WI38 (cell line): ENCODE measurements around the gene IER2.
A peak's percentile ranks its signal among the peaks of the same experiment; 100 is the strongest.
"Not testable (repeated sequence)": the region's sequence is repeated elsewhere in the genome, so short reads cannot be mapped to it uniquely, and the experiment has no call there.

Experiments used
- H3K4me3 ChIP-seq: 2 replicates; pipeline ENCODE4 v1.5.1; 2011; ENCODE audit warnings: low read depth, mild to moderate bottlenecking, control low read depth, low read length
- TF ChIP-seq, protein P1 (sequence below): IDR thresholded peaks from 2 replicates; pipeline ENCODE4 v1.5.1; 2012; ENCODE audit warnings: low read depth, mild to moderate bottlenecking, control low read depth, low read length

The IER2 gene

GRCh38 chr19:13163609-13164342 lies 13.6 kb downstream of the IER2 start:
- H3K4me3 ChIP-seq, result peak overlapping the region; percentile 44
- TF ChIP-seq, protein P1, sequence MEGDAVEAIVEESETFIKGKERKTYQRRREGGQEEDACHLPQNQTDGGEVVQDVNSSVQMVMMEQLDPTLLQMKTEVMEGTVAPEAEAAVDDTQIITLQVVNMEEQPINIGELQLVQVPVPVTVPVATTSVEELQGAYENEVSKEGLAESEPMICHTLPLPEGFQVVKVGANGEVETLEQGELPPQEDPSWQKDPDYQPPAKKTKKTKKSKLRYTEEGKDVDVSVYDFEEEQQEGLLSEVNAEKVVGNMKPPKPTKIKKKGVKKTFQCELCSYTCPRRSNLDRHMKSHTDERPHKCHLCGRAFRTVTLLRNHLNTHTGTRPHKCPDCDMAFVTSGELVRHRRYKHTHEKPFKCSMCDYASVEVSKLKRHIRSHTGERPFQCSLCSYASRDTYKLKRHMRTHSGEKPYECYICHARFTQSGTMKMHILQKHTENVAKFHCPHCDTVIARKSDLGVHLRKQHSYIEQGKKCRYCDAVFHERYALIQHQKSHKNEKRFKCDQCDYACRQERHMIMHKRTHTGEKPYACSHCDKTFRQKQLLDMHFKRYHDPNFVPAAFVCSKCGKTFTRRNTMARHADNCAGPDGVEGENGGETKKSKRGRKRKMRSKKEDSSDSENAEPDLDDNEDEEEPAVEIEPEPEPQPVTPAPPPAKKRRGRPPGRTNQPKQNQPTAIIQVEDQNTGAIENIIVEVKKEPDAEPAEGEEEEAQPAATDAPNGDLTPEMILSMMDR, result no peak

DNA sequence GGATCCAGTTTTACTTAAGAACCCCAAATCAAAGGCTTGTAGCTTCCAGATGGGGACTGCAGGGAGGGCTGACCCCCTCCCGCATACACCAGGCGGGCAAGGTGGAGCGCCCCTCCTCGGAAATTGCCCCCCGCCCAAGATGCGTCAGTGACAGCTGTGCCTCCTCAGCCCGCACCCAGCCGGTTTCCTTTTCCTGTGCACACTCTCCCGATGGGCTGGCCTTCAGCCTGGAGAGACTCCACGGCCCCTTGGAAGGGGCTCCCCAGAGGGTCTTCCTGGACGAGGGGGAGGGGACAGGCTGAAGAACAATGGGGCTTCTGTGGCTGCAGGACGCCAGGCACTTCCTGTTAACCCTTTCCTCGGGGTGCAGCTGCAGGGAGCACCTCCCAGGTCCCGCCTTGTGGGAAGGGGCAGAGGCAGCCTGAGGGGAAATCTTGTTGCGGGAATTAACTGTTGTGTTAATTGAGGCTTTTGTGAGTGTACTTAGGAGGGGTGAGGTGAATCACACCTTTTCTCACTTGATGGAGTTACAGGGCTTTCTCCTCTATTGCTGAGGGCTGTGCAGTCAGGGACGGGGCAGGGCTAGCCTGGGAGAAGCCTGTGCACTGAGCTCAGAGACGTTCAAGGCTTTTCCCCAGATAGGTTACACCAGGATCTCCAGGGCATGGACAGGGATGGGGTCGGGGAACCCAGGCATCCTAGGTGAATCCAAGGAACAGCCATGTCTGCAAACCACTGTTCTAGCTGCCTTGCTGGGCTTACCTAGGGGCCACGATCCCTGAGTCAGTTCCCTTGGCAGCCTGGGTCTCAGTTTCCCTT lies 14.3 kb downstream of the IER2 start:
- H3K4me3 ChIP-seq, result peak overlapping the region; percentile 27
- TF ChIP-seq, protein P1, result no peak

DNA sequence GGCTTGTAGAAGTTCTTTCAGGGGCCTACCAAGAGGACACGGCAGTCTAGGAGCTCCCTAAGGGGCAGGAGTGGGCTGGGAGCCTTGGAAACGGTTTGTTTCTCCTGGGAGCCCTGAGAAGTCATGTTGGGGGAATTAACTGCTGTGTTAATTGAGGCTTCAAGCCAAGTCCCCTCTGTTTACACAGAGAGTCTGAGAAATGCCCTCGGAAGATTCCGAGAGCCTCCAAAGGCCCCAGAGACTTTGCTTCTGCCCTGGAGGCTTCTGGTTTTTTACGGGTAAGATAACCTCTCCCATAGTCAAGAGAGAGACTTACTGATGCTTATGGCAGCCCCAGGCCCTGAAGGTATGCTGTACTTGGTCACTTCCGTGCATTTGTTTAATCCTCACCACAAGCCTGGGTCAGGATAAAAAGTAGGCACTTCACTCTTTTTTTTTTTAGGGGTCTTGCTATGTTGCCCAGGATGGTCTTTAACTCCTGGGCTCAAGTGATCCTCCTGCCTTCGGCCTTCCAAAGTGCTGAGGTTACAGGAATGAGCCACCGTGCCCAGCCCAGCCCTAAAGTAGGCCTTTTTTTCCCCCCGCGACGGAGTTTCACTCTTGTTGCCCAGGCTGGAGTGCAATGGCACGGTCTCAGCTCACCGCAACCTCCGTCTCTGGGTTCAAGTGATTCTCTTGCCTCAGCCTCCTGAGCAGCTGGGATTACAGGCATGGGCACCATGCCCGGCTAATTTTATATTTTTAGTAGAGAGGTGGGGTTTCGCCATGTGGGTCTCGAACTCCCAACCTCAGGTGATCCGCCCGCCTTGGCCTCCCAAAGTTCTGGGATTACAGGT lies 15.2 kb downstream of the IER2 start:
- TF ChIP-seq, protein P1, result no peak
- H3K4me3 ChIP-seq, result no peak overlapping the region

- not testable (repeated sequence) for H3K4me3 ChIP-seq
Measured at GRCh38 chr19:13166151-13166550, 15.9 kb downstream of the IER2 start.

DNA sequence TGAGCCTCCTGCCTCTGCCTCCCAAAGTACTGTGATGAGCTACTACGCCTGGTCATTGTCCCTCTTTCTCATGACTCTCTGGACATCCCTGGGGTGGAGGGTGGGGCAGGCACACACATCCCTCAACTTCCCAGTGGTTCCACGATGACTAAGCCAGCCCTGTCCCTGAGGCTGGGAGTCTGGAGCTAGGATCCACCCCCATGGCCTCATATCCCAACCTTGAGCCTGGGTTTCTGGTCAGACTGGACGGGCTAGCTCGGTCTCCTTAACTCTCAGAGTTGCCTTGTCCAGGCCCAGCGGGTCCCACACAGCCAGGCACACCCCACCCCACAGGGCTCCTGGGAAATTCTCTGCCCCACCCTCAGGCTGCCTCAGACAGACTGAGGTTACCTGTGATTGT lies 19.6 kb downstream of the IER2 start:
- TF ChIP-seq, protein P1, result no peak
- no peak overlapping the region for H3K4me3 ChIP-seq

GRCh38 chr19:13171146-13171545 lies 20.9 kb downstream of the IER2 start:
- TF ChIP-seq, protein P1, result no peak
- H3K4me3 ChIP-seq, result no peak overlapping the region

DNA sequence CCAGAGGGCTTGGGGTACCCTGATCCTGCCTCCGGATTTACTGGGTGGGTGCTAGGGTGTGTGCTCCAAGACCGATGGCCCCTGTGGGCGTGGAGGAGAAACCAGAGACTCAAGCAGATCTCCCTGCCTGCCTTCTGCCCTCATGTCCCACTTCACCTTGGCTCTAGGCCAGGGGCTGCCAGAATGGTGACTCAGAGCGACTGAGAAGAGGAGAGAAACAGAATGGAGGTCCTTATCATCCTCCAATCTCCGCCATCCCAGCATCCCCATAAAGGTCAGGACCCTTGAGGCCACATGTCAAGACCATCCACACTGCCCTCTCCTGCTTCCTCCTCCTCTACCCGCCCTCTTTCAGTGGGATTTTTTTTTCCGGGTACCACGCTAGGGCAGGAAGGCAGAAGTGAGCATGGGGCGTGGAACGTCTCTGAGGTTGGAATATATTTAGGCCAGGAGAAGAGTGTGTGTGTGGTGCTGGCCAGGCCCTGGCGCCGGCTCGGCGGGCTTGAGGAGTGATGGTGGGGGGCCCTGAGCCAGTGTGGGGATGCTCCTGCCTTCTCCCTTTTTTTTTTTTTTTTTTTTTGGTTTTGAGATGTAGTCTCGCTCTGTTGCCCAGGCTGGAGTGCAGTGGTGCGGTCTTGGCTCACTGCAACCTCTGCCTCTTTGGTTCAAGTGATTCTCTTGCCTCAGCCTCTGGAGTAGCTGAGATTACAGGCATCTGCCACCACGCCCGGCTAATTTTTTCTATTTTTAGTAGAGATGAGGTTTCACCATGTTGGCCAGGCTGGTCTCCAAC lies 22.3 kb downstream of the IER2 start:
- H3K4me3 ChIP-seq, result no peak overlapping the region
- TF ChIP-seq, protein P1, result no peak
